ENCODE data around the gene SLC9B2. TPM values are rescaled to one million over a fixed set of nuclear protein-coding genes. Genes with fewer than 3 reads are reported as not detected.

Gene SLC9B2
- total and polyA plus RNA-seq, 2 donors (not counting 1 experiment from before 2014, with no cell fraction given): 16.4 to 37.6 TPM

GRCh38 chr4:103079621-103080020 is 3.1 kb upstream of the SLC9B2 start:
- Mint-ChIP-seq H3K27ac (no peak overlapping the region), H3K4me1 (peaks cover 22% of the 10 kb centered on the region), H3K4me3 (no peak overlapping the region), H3K9me3 (ENCODE audit: insufficient read depth) (no peaks in the 10 kb centered on the region), H3K27me3 (no peaks in the 10 kb centered on the region)
- Histone ChIP-seq H3K4me1 (ENCODE audit: control insufficient read depth in 2 of 2, insufficient read depth in 2 of 2, low read length in 2 of 2) (peaks cover 18 to 24% of the 10 kb centered on the region in 2 donors), H3K9ac (ENCODE audit: low read length) (no peak overlapping the region), H3K27ac (ENCODE audit: low read length in 2 of 2) (no peak overlapping the region), H2AFZ (ENCODE audit: insufficient read depth, low read depth, low read length, poor library complexity, severe bottlenecking) (no peak overlapping the region), H3K4me2 (replicated peaks; ENCODE audit: low read depth, low read length, poor library complexity, severe bottlenecking) (no peak overlapping the region), H3K9me3 (ENCODE audit: control extremely low read depth in 1 of 3, control insufficient read depth in 2 of 3, insufficient read depth in 1 of 3, low read length in 2 of 3) (no peaks in the 10 kb centered on the region), H3K36me3 (replicated peaks in 1 of 2; ENCODE audit: control extremely low read depth in 1 of 2, control insufficient read depth in 1 of 2, extremely low read depth in 1 of 2, insufficient read depth in 2 of 2, low read length in 1 of 2) (peaks cover 0 to 1% of the 10 kb centered on the region in 2 experiments), H3K27me3 (replicated peaks in 1 of 4; ENCODE audit: control extremely low read depth in 1 of 4, control insufficient read depth in 3 of 4, insufficient read depth in 4 of 4, low read length in 3 of 4) (no peaks in the 10 kb centered on the region), H3K79me2 (ENCODE audit: control insufficient read depth, insufficient read depth, low read length) (peaks cover 10% of the 10 kb centered on the region), H4K20me1 (ENCODE audit: control insufficient read depth, insufficient read depth, low read length, poor library complexity, severe bottlenecking) (no peaks in the 10 kb centered on the region), H3K4me3 (ENCODE audit: control extremely low read depth in 1 of 5, extremely low read depth in 1 of 5, insufficient read depth in 1 of 5, low read depth in 2 of 5, low read length in 4 of 5) (no peak overlapping the region)
- CTCF ChIA-PET: interaction anchor here (0.8 to 7.9 kb wide), 6 partner anchors 12 to 252 kb away, joined by 3 to 97 read pairs (median 4); partner anchors contain the start of genes BDH2 and UBE2D3
- intact Hi-C loops (cut with micrococcal nuclease): loop anchor here (5.0 kb wide), 1 partner anchor 577 kb away; the partner anchor contains the start of gene NFKB1
- no peak for DNase-seq
- POLR2A ChIA-PET: interaction anchor here (2.4 kb wide), 1 partner anchor 13 kb away, joined by 4 read pairs; no protein-coding TSS in a partner anchor
- ATAC-seq (ENCODE audit: low read depth): no peak
- no CpG with 5 or more reads among the region's 1 CpG for WGBS (ENCODE audit: insufficient coverage)
- no peak for TF ChIP-seq EZH2 (IDR thresholded peaks at IDR 0.05; ENCODE audit: borderline replicate concordance, insufficient read depth, low read depth, low read length, poor library complexity, severe bottlenecking)
- no peak for TF ChIP-seq CTCF (IDR thresholded peaks at IDR 0.05)

All from B cell (primary cell).